Natural killer cell (primary cell): ENCODE measurements around the gene FAM3A. TPM values are rescaled to one million over a fixed set of nuclear protein-coding genes. Genes with fewer than 3 reads are reported as not detected.

Source experiments
- ATAC-seq, 3 donors: fragments of 150-1000 bp in 2 of 3; fragments of 200-7000 bp in 1 of 3; cut with Tn5 transposase; 1 replicate in 1 of 3; 2 replicates in 2 of 3; pipeline ENCODE4 v1.10.0; 2021; ENCODE audit warnings: mild to moderate bottlenecking in 2 of 3, moderate library complexity in 2 of 3
- DNase-seq, 2 donors: peaks; one replicate each; pipeline versions ENCODE4 v3.0.0 to v3.0.0-alpha.2; 2013 to 2021; ENCODE audit warnings: mixed read lengths in 1 of 2
- H3K27ac ChIP-seq: one replicate; pipeline ENCODE4 v1.5.1; 2013; ENCODE audit warnings: mild to moderate bottlenecking, low read length
- H3K27me3 ChIP-seq: one replicate; pipeline ENCODE4 v1.6.1; 2013; ENCODE audit warnings: low read length; ENCODE audit not compliant: control insufficient read depth, insufficient read depth
- H3K36me3 ChIP-seq: one replicate; pipeline ENCODE4 v1.6.1; 2013; ENCODE audit warnings: low read length; ENCODE audit not compliant: control insufficient read depth, insufficient read depth
- H3K4me1 ChIP-seq: one replicate; pipeline ENCODE4 v1.6.1; 2013; ENCODE audit warnings: low read length; ENCODE audit not compliant: control insufficient read depth, insufficient read depth
- H3K4me3 ChIP-seq: one replicate; pipeline ENCODE4 v1.5.1; 2013; ENCODE audit warnings: low read length
- H3K9me3 ChIP-seq: one replicate; pipeline ENCODE4 v1.6.1; 2013; ENCODE audit warnings: low read length; ENCODE audit not compliant: control insufficient read depth, insufficient read depth
- H3K27ac Mint-ChIP-seq, 2 donors: one replicate each; pipeline ENCODE4 v1.8.0; 2022; ENCODE audit warnings: mild to moderate bottlenecking in 2 of 2, mixed read lengths in 2 of 2, moderate library complexity in 1 of 2
- H3K27me3 Mint-ChIP-seq, 2 donors: one replicate each; pipeline ENCODE4 v1.8.0; 2022; ENCODE audit warnings: low read depth in 2 of 2, mixed read lengths in 2 of 2
- H3K36me3 Mint-ChIP-seq: one replicate; pipeline ENCODE4 v1.8.0; 2022; ENCODE audit warnings: mixed read lengths
- H3K4me1 Mint-ChIP-seq, 2 donors: one replicate each; pipeline ENCODE4 v1.8.0; 2022; ENCODE audit warnings: mixed read lengths in 2 of 2
- H3K4me3 Mint-ChIP-seq: one replicate; pipeline ENCODE4 v1.8.0; 2022; ENCODE audit warnings: mild to moderate bottlenecking, moderate library complexity, mixed read lengths
- H3K9me3 Mint-ChIP-seq, 2 donors: one replicate each; pipeline ENCODE4 v1.8.0; 2022; ENCODE audit warnings: mixed read lengths in 2 of 2
- CTCF ChIP-seq: fragments of 200-600 bp; IDR thresholded peaks from one replicate; pipeline ENCODE4 v1.8.0; 2022; ENCODE audit warnings: antibody characterized with exemption
- WGBS: methylation state at CpG from one replicate; pipeline ENCODE4 v1.1.7; 2013; ENCODE audit warnings: missing lambda C conversion rate; ENCODE audit not compliant: insufficient coverage; 5-methylcytosine and 5-hydroxymethylcytosine counted together
- intact Hi-C: fragments of 100-400 bp; cut with micrococcal nuclease; formaldehyde crosslinking; loops from one replicate; pipeline ENCODE4 v1.14.2; 2022
- total RNA-seq, 4 donors: library from RNA; stranded (reverse); fragments of 120-200 nt in 1 of 4; gene quantifications; one replicate each; pipeline versions ENCODE4 v1.2.3 to v1.2.4, GENCODE V29; 2013 to 2022

The FAM3A gene
- total RNA-seq, 3 donors from 2014 or later (not counting 1 experiment from before 2014, with no cell fraction given) = 31.1 to 38.0 (median 37.3) TPM

DNA sequence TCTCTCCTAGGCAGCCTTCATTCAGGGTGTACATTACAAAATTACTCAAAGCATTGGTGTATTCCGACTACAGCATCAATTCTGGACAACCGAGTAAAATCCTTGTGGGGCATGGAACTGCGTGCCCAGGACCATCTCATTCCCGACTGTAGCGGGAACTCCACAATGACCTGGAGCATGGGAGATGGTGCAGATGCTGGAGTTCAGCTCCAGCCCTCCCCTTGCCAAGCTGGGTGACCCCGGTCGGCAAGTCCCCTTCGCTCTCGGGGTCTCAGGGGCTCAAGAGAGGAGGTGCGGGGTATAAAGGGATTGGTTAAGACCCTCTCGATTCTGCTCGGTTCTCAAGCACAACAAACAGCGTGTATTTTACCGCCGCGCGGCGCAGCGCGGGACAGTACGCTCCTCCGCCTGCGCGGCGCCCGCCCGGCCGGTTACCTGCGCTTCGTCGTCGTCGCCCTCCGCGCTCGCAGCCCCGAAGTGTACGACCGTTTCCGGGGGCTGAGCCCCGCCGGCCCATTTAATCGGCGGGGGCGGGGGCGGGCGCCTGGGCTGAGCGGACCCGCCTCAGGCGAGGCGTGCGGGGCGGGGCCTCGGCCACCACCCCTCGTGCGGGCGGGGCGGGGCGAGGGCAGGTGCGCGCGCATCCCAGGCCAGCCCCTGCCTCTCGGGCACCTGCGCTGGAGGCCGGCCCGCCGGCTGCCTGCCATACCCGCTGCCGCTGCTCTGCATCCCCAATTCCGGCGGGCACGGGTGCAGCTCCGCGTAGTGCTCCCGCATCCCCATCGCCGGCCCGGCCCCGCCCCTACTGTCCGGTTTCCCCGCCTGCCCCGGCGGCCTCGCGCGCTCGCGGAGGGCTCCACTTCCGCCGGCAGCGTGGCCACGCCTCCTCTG, 30.6 kb upstream of the FAM3A start, which contains the start of gene G6PD:
Gene G6PD, minus strand, starts transcription at position 493 of the 891 bp plus-strand sequence. CDS start 691 bp downstream, outside the sequence.
- intact Hi-C loops = no loop called here
- peaks cover 26 to 56% of the 10 kb centered on the region in 2 donors for H3K4me1 Mint-ChIP-seq

GRCh38 chrX:154545673-154546274, 29.7 kb upstream of the FAM3A start:
- intact Hi-C loops = no loop called here
- DNase-seq (no peak), ATAC-seq (no peak)
- no peaks in the 10 kb centered on the region for H3K36me3 Mint-ChIP-seq
- peak overlapping the region; percentile 51 for H3K4me3 ChIP-seq
- 96% methylated on average over 16 of the region's 17 CpGs for WGBS
- H3K9me3 Mint-ChIP-seq = no peaks in the 10 kb centered on the region
- peak overlapping the region; percentile 75 for H3K4me3 Mint-ChIP-seq
- H3K27me3 ChIP-seq = no peaks in the 10 kb centered on the region
- H3K9me3 ChIP-seq = no peaks in the 10 kb centered on the region
- H3K36me3 ChIP-seq = peaks cover 3% of the 10 kb centered on the region
- no peaks in the 10 kb centered on the region for H3K27me3 Mint-ChIP-seq
- TF ChIP-seq CTCF = no peak
- H3K27ac ChIP-seq = peak overlapping the region; percentile 71
- peaks cover 71% of the 10 kb centered on the region for H3K4me1 ChIP-seq
- H3K27ac Mint-ChIP-seq = peak overlapping the region; percentile 90 to 93
- H3K4me1 Mint-ChIP-seq = peaks cover 25 to 52% of the 10 kb centered on the region in 2 donors

More for the DNA sequence above, 30.6 kb upstream of the FAM3A start, which contains the start of gene G6PD:
- DNase-seq (peak in 1 of 2 donors; percentile 85), ATAC-seq (peak; percentile 63 to 80 (median 68))
- peak; percentile 11 for TF ChIP-seq CTCF
- Mint-ChIP-seq H3K27ac (peak within 1 kb of the TSS; percentile 90 to 93), H3K4me3 (peak within 1 kb of the TSS; percentile 87), H3K27me3 (no peaks in the 10 kb centered on the region), H3K9me3 (no peaks in the 10 kb centered on the region), H3K36me3 (no peaks in the 10 kb centered on the region)
- Histone ChIP-seq H3K4me1 (peaks cover 68% of the 10 kb centered on the region), H3K4me3 (peak within 1 kb of the TSS; percentile 87), H3K36me3 (peaks cover 3% of the 10 kb centered on the region), H3K27ac (peak within 1 kb of the TSS; percentile 91), H3K27me3 (no peaks in the 10 kb centered on the region), H3K9me3 (no peaks in the 10 kb centered on the region)
- WGBS = under 1% methylated on average over 91 of the region's 92 CpGs

GRCh38 chrX:154542723-154543424, 26.8 kb upstream of the FAM3A start:
- TF ChIP-seq CTCF = no peak
- peaks cover 31 to 44% of the 10 kb centered on the region in 2 donors for H3K4me1 Mint-ChIP-seq
- no peaks in the 10 kb centered on the region for H3K9me3 Mint-ChIP-seq
- Histone ChIP-seq H3K36me3 (peaks cover 3% of the 10 kb centered on the region), H3K27ac (peak overlapping the region; percentile 91), H3K9me3 (no peaks in the 10 kb centered on the region), H3K4me1 (peaks cover 74% of the 10 kb centered on the region), H3K4me3 (no peak overlapping the region), H3K27me3 (no peaks in the 10 kb centered on the region)
- DNase-seq = peak in 1 of 2 donors; percentile 54
- WGBS = 6% methylated on average over 19 of the region's 20 CpGs
- ATAC-seq = peak in 2 of 3 donors; percentile 6 to 8
- H3K36me3 Mint-ChIP-seq = no peaks in the 10 kb centered on the region
- intact Hi-C loops = no loop called here
- no peaks in the 10 kb centered on the region for H3K27me3 Mint-ChIP-seq
- peak overlapping the region; percentile 81 for H3K4me3 Mint-ChIP-seq
- H3K27ac Mint-ChIP-seq = peak overlapping the region; percentile 93 to 94
